GM12878 (cell line): ENCODE data around the gene GAREM2. TPM values are rescaled to one million over a fixed set of nuclear protein-coding genes. Genes with fewer than 3 reads are reported as not detected.

Experiments used
- ATAC-seq: fragments of 200-7000 bp; cut with Tn5 transposase; 3 replicates; pipeline ENCODE4 v1.9.1; 2020; ENCODE audit warnings: mild to moderate bottlenecking, moderate library complexity
- BruUV-seq: library from RNA; stranded (reverse); fragments of 400-500 nt; replicated peaks from 2 replicates; lab custom pipeline; 2021; lab: Mats Ljungman, UMichigan
- CTCF ChIA-PET: fragments of 300-600 bp; sonication (Branson Sonifier 250); formaldehyde crosslinking; extraction: SDS; loops from one replicate; lab custom pipeline; 2021; ENCODE audit warnings: inconsistent platforms; lab: Yijun Ruan, JAX
- POLR2A ChIA-PET: fragments of 350-600 bp; formaldehyde crosslinking; extraction: SDS; loops from one replicate; lab custom pipeline; 2021; ENCODE audit warnings: inconsistent platforms; lab: Charles Lee
- RAD21 ChIA-PET: fragments of 300-600 bp; sonication (Branson Sonifier 250); formaldehyde crosslinking; loops from one replicate; lab custom pipeline; 2023; ENCODE audit warnings: antibody characterized with exemption; ENCODE audit not compliant: unreplicated experiment; lab: Charles Lee
- SMC1A ChIA-PET: fragments of 300-600 bp; sonication (Branson Sonifier 250); formaldehyde crosslinking; loops from one replicate; lab custom pipeline; 2023; ENCODE audit not compliant: unreplicated experiment, uncharacterized antibody; lab: Charles Lee
- DNase-seq: peaks from one replicate; pipeline ENCODE4 v3.0.0-alpha.2; 2011; ENCODE audit warnings: low read depth, low spot score
- FAIRE-seq: peaks from 3 replicates; lab custom pipeline; 2011; peaks lifted over from hg19 to GRCh38; lab: Jason Lieb, UNC
- H2AFZ ChIP-seq: 2 replicates; pipeline ENCODE4 v1.6.0; 2011; ENCODE audit warnings: low read depth, low read length, control low read depth; ENCODE audit not compliant: control insufficient read depth
- H3K27ac ChIP-seq: 2 replicates; pipeline ENCODE4 v1.5.1; 2011; ENCODE audit warnings: control low read depth; ENCODE audit not compliant: control insufficient read depth, insufficient read depth
- H3K27me3 ChIP-seq, 2 experiments: replicated peaks in 1 of 2; 2 replicates each; pipeline versions ENCODE4 v1.6.0 to v1.6.1; 2011; ENCODE audit warnings: low read length in 1 of 2; ENCODE audit not compliant: control insufficient read depth in 2 of 2, insufficient read depth in 2 of 2
- H3K36me3 ChIP-seq, 2 experiments: 2 replicates each; pipeline ENCODE4 v1.5.1; 2011; ENCODE audit warnings: low read length in 1 of 2; ENCODE audit not compliant: control insufficient read depth in 2 of 2, insufficient read depth in 2 of 2
- H3K4me1 ChIP-seq: 2 replicates; pipeline ENCODE4 v1.6.1; 2011; ENCODE audit warnings: mild to moderate bottlenecking, low read length, moderate library complexity, mixed read lengths; ENCODE audit not compliant: control insufficient read depth, insufficient read depth
- H3K4me2 ChIP-seq: 2 replicates; pipeline ENCODE4 v1.6.0; 2011; ENCODE audit warnings: control low read depth; ENCODE audit not compliant: control insufficient read depth, insufficient read depth
- H3K4me3 ChIP-seq: fragments of 200-600 bp; sonication (generic); 2 replicates; pipeline ENCODE4 v1.5.1; 2016
- H3K79me2 ChIP-seq: 2 replicates; pipeline ENCODE4 v1.6.0; 2011; ENCODE audit warnings: low read length; ENCODE audit not compliant: control insufficient read depth, insufficient read depth
- H3K9ac ChIP-seq: 2 replicates; pipeline ENCODE4 v1.8.0; 2011; ENCODE audit warnings: low read length, control low read depth, mixed read lengths; ENCODE audit not compliant: control insufficient read depth, insufficient read depth
- H3K9me3 ChIP-seq: replicated peaks from 3 replicates; pipeline ENCODE4 v1.5.1; 2011; ENCODE audit warnings: mild to moderate bottlenecking, low read length; ENCODE audit not compliant: control insufficient read depth, insufficient read depth
- H4K20me1 ChIP-seq: 2 replicates; pipeline ENCODE4 v1.6.0; 2011; ENCODE audit not compliant: control insufficient read depth, insufficient read depth
- BCL3 ChIP-seq: IDR thresholded peaks from 2 replicates; pipeline ENCODE4 v1.6.1; 2011; ENCODE audit warnings: borderline replicate concordance, low read depth, mild to moderate bottlenecking, moderate library complexity, low read length; ENCODE audit not compliant: insufficient read depth, poor library complexity, severe bottlenecking
- CREM ChIP-seq: IDR thresholded peaks from 2 replicates; pipeline ENCODE4 v1.6.1; 2014; ENCODE audit warnings: antibody characterized with exemption, low read depth
- E2F4 ChIP-seq: IDR thresholded peaks from 2 replicates; pipeline ENCODE4 v1.6.1; 2012; ENCODE audit warnings: low read depth, low read length, improper control_type of control experiment
- GATAD2B ChIP-seq: fragments of 450-650 bp; conservative IDR thresholded peaks from 2 replicates; pipeline ENCODE4 v1.6.1; 2017; ENCODE audit warnings: low read depth, mild to moderate bottlenecking, moderate library complexity
- JUND ChIP-seq: IDR thresholded peaks from 2 replicates; pipeline ENCODE4 v1.6.1; 2012; ENCODE audit warnings: low read depth, mild to moderate bottlenecking, low read length, improper control_type of control experiment, moderate library complexity
- MYC ChIP-seq: IDR thresholded peaks from 2 replicates; pipeline ENCODE4 v1.6.1; 2011; ENCODE audit warnings: mild to moderate bottlenecking, low read length, moderate library complexity, inconsistent platforms; ENCODE audit not compliant: insufficient read depth, insufficient replicate concordance, insufficient read length, severe bottlenecking
- SKIL ChIP-seq: fragments of 450-650 bp; IDR thresholded peaks from 2 replicates; pipeline ENCODE4 v1.6.1; 2017; ENCODE audit warnings: mild to moderate bottlenecking, low read depth, inconsistent platforms; ENCODE audit not compliant: poor library complexity, severe bottlenecking
- ZBTB4 ChIP-seq: fragments of 450-650 bp; formaldehyde crosslinking; IDR thresholded peaks from 2 replicates; pipeline ENCODE4 v1.4.0; 2022; ENCODE audit warnings: mild to moderate bottlenecking, moderate library complexity
- WGBS: methylation state at CpG from one replicate; pipeline ENCODE4 v1.1.6; 2016; ENCODE audit warnings: low lambda C conversion rate; ENCODE audit not compliant: insufficient replicate concordance, insufficient coverage; ENCODE audit errors: missing lambda C conversion rate; 5-methylcytosine and 5-hydroxymethylcytosine counted together
- in situ Hi-C: fragments of 300-500 bp; cut with MboI; formaldehyde crosslinking; loops from 9 replicates; pipeline ENCODE4 v1.14.3; 2018; ENCODE audit warnings: mixed read lengths
- intact Hi-C: fragments of 100-400 bp; cut with micrococcal nuclease; formaldehyde crosslinking; loops from one replicate; pipeline ENCODE4 v1.14.2; 2022; ENCODE audit not compliant: unreplicated experiment
- polyA plus RNA-seq, 11 experiments: library from polyadenylated mRNA; depleted of rRNA in 4 of 11; unstranded in 6 of 11; stranded (reverse) in 5 of 11; fragments of >200 nt; fragmentation: Nextera tagmentation in 4 of 11; fragmentation: Illumina TruSeq in 1 of 11; extraction: Ambion mirVana in 4 of 11; extraction: Trizol in 1 of 11; gene quantifications; 1 replicate in 1 of 11; 2 replicates in 10 of 11; pipeline versions ENCODE4 v1.2.1 to v1.2.3, GENCODE V29; 2011 to 2016; ENCODE audit warnings: inconsistent platforms in 2 of 11, missing spikeins in 2 of 11, low read depth in 1 of 11
- total RNA-seq, 4 experiments: library from RNA; depleted of rRNA in 3 of 4; stranded (reverse); fragments of >200 nt in 3 of 4; fragmentation: Illumina TruSeq in 1 of 4; extraction: Trizol in 1 of 4; gene quantifications; 2 replicates each; pipeline versions ENCODE4 v1.2.1 to v1.2.3, GENCODE V29; 2013 to 2021
- TF ChIP-seq, protein P1 (sequence below): IDR thresholded peaks from 2 replicates; pipeline ENCODE4 v1.6.1; 2011; ENCODE audit warnings: borderline replicate concordance, low read depth, mild to moderate bottlenecking, moderate library complexity, mixed read lengths, low read length; ENCODE audit not compliant: insufficient read depth; ENCODE audit errors: extremely low read length

Gene GAREM2
- total and polyA plus RNA-seq, 10 of the 15 experiments (the other 5 are each of a cell fraction or from before 2014, with no cell fraction given) = 0.06 to 1.4 (median 0.44) TPM

GRCh38 chr2:26195040-26195984 is 22.4 kb downstream of the GAREM2 start:
- ChIA-PET RAD21 (no interaction called here), CTCF (interaction anchor here (1.5 kb wide), 1 partner anchor 10 kb away, joined by 5 read pairs; no protein-coding TSS in a partner anchor), POLR2A (interaction anchor here (0.6 kb wide), 1 partner anchor 132 kb away, joined by 5 read pairs; no protein-coding TSS in a partner anchor), SMC1A (interaction anchor here (0.7 kb wide), 1 partner anchor 62 kb away, joined by 4 read pairs; no protein-coding TSS in a partner anchor)
- Histone ChIP-seq H3K27me3 (no peaks in the 10 kb centered on the region), H3K4me1 (peaks cover 7% of the 10 kb centered on the region; the same call in 1 of the 2 replicates), H2AFZ (no peak overlapping the region), H4K20me1 (no peaks in the 10 kb centered on the region), H3K79me2 (no peaks in the 10 kb centered on the region), H3K27ac (no peak overlapping the region), H3K9ac (no peak overlapping the region), H3K9me3 (peaks cover 16% of the 10 kb centered on the region), H3K4me2 (no peak overlapping the region), H3K4me3 (no peak overlapping the region), H3K36me3 (peaks cover 26 to 73% of the 10 kb centered on the region in 2 experiments; a peak in 3 of 4 replicates)
- intact Hi-C loops = no loop called here
- 88% methylated on average over 12 of the region's 12 CpGs for WGBS
- DNase-seq (no peak), ATAC-seq (no peak), FAIRE-seq (no peak)
- no TSS peak for BruUV-seq
- in situ Hi-C loops = no loop called here
- TF ChIP-seq JUND = no peak
- TF ChIP-seq GATAD2B = no peak
- TF ChIP-seq E2F4 = no peak
- TF ChIP-seq ZBTB4 (CRISPR knock-in tag) = no peak
- no peak for TF ChIP-seq MYC
- TF ChIP-seq BCL3 = no peak
- TF ChIP-seq SKIL = no peak
- TF ChIP-seq, protein P1, sequence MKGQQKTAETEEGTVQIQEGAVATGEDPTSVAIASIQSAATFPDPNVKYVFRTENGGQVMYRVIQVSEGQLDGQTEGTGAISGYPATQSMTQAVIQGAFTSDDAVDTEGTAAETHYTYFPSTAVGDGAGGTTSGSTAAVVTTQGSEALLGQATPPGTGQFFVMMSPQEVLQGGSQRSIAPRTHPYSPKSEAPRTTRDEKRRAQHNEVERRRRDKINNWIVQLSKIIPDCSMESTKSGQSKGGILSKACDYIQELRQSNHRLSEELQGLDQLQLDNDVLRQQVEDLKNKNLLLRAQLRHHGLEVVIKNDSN = no peak
- TF ChIP-seq CREM = no peak
